ENCODE results near the gene DAND5. TPM values are rescaled to one million over a fixed set of nuclear protein-coding genes. Genes with fewer than 3 reads are reported as not detected.

Gene DAND5
- polyA plus RNA-seq, 10 donors, result 0.08 to 0.38 (median 0.14) TPM; not detected in 2

- DNase-seq, result peak in 1 of 3 donors; percentile 71
These were observed 52.9 kb downstream of the DAND5 start for GRCh38 chr19:13022111-13022858.

GRCh38 chr19:13022859-13023636 is 53.7 kb downstream of the DAND5 start:
- DNase-seq, result peak; percentile 94 to 98 (median 95)

DNA sequence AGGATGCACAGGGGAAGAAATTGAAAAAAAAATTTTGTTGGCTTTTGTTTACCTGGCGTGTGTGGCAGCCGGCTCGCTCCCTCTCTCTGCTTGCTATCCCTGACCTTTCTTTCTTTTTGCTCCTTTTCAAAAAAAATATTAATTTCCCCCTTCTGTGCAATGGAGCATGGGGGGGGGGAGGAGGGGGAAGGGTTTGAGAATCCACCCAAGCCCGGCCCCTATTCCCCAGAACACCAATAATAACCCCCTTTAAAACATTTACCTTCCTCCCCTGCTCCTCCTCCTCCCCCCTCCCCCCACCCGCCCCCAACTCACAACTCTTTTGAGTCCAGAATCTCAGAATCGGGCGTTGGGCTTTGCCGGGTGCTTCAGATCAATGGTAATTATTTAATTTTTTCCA is 54.3 kb downstream of the DAND5 start:
- peak in 1 of 3 donors; percentile 79 for DNase-seq

Other genes starting within 250 kb of the DAND5 start
- 10 to 100 TPM; 44.6 to 69.5 (median 54.9) TPM for gene TNPO2, start 245.6 kb upstream of the DAND5 start, polyA plus RNA-seq (ENCODE audit: insufficient read length in 10 of 10)
- 100 to 1,000 TPM; 130 to 217 (median 172) TPM for gene TRIR, start 234.9 kb upstream of the DAND5 start, polyA plus RNA-seq (ENCODE audit: insufficient read length in 10 of 10)
- gene GET3, start 232.1 kb upstream of the DAND5 start, polyA plus RNA-seq (ENCODE audit: insufficient read length in 10 of 10), result 10 to 100 TPM; 36.3 to 54.8 (median 41.8) TPM
- not detected for gene BEST2, start 217.8 kb upstream of the DAND5 start, polyA plus RNA-seq (ENCODE audit: insufficient read length in 10 of 10)
- 10 to 100 TPM; 15.9 to 42.5 (median 22.4) TPM for gene HOOK2, start 194.0 kb upstream of the DAND5 start, polyA plus RNA-seq (ENCODE audit: insufficient read length in 10 of 10)
- gene JUNB, start 178.1 kb upstream of the DAND5 start, polyA plus RNA-seq (ENCODE audit: insufficient read length in 10 of 10), result 100 to 1,000 TPM in 1 of 10 donors, 10 to 100 TPM in 9; 13.8 to 217 (median 45.0) TPM
- gene PRDX2, start 167.8 kb upstream of the DAND5 start, polyA plus RNA-seq (ENCODE audit: insufficient read length in 10 of 10), result 100 to 1,000 TPM; 135 to 183 (median 163) TPM
- gene THSD8, start 167.5 kb upstream of the DAND5 start, polyA plus RNA-seq (ENCODE audit: insufficient read length in 10 of 10), result 1 to 10 TPM; 1.3 to 6.3 (median 3.3) TPM
- 10 to 100 TPM; 13.4 to 36.2 (median 19.9) TPM for gene RNASEH2A, start 163.0 kb upstream of the DAND5 start, polyA plus RNA-seq (ENCODE audit: insufficient read length in 10 of 10)
- gene RTBDN, start 135.0 kb upstream of the DAND5 start, polyA plus RNA-seq (ENCODE audit: insufficient read length in 10 of 10), result not detected
- under 1 TPM in 9 of 10 donors, not detected in 1; 0.11 to 0.91 (median 0.66) TPM for gene MAST1, start 131.1 kb upstream of the DAND5 start, polyA plus RNA-seq (ENCODE audit: insufficient read length in 10 of 10)
- gene DNASE2, start 88.1 kb upstream of the DAND5 start, polyA plus RNA-seq (ENCODE audit: insufficient read length in 10 of 10), result 10 to 100 TPM in 4 of 10 donors, 1 to 10 TPM in 6; 6.1 to 13.9 (median 9.4) TPM
- gene KLF1, start 82.4 kb upstream of the DAND5 start, polyA plus RNA-seq (ENCODE audit: insufficient read length in 10 of 10), result 1 to 10 TPM in 3 of 10 donors, under 1 TPM in 7; 0.19 to 1.6 (median 0.68) TPM
- 10 to 100 TPM; 19.1 to 33.2 (median 27.2) TPM for gene GCDH, start 78.4 kb upstream of the DAND5 start, polyA plus RNA-seq (ENCODE audit: insufficient read length in 10 of 10)
- 1 to 10 TPM; 1.7 to 5.8 (median 2.6) TPM for gene SYCE2, start 50.3 kb upstream of the DAND5 start, polyA plus RNA-seq (ENCODE audit: insufficient read length in 10 of 10)
- 10 to 100 TPM; 32.6 to 45.3 (median 36.1) TPM for gene FARSA, start 35.9 kb upstream of the DAND5 start, polyA plus RNA-seq (ENCODE audit: insufficient read length in 10 of 10)
- 100 to 1,000 TPM; 322 to 587 (median 412) TPM for gene CALR, start 31.0 kb upstream of the DAND5 start, polyA plus RNA-seq (ENCODE audit: insufficient read length in 10 of 10)
- 100 to 1,000 TPM; 104 to 133 (median 113) TPM for gene RAD23A, start 23.7 kb upstream of the DAND5 start, polyA plus RNA-seq (ENCODE audit: insufficient read length in 10 of 10)
- 10 to 100 TPM; 31.4 to 56.6 (median 38.7) TPM for gene GADD45GIP1, start 12.4 kb upstream of the DAND5 start, polyA plus RNA-seq (ENCODE audit: insufficient read length in 10 of 10)
- gene NFIX, start 25.9 kb downstream of the DAND5 start, polyA plus RNA-seq (ENCODE audit: insufficient read length in 10 of 10), result 100 to 1,000 TPM in 9 of 10 donors, 10 to 100 TPM in 1; 89.1 to 136 (median 111) TPM
- 1 to 10 TPM; 2.4 to 7.4 (median 4.1) TPM for gene LYL1, start 133.3 kb downstream of the DAND5 start, polyA plus RNA-seq (ENCODE audit: insufficient read length in 10 of 10)
- 10 to 100 TPM; 16.6 to 38.8 (median 23.8) TPM for gene TRMT1, start 147.2 kb downstream of the DAND5 start, polyA plus RNA-seq (ENCODE audit: insufficient read length in 10 of 10)
- gene NACC1, start 148.7 kb downstream of the DAND5 start, polyA plus RNA-seq (ENCODE audit: insufficient read length in 10 of 10), result 10 to 100 TPM; 13.4 to 23.2 (median 17.3) TPM
- 10 to 100 TPM; 26.7 to 53.3 (median 33.2) TPM for gene STX10, start 180.8 kb downstream of the DAND5 start, polyA plus RNA-seq (ENCODE audit: insufficient read length in 10 of 10)
- gene IER2, start 180.8 kb downstream of the DAND5 start, polyA plus RNA-seq (ENCODE audit: insufficient read length in 10 of 10), result 100 to 1,000 TPM in 1 of 10 donors, 10 to 100 TPM in 9; 28.1 to 171 (median 67.2) TPM